WTC11 (cell line): ENCODE data around the gene THRA. TPM values are rescaled to one million over a fixed set of nuclear protein-coding genes. Genes with fewer than 3 reads are reported as not detected.

Experiments
- ATAC-seq: fragments of 200-7000 bp; cut with Tn5 transposase; 2 replicates; pipeline ENCODE4 v1.10.0; 2021; ENCODE audit warnings: mild to moderate bottlenecking, moderate library complexity
- CTCF ChIA-PET: fragments of 300-600 bp; sonication (Branson Sonifier 250); formaldehyde crosslinking; loops from one replicate; lab custom pipeline; 2021; ENCODE audit warnings: antibody characterized with exemption; lab: Charles Lee
- POLR2A ChIA-PET: fragments of 350-600 bp; sonication (Branson Sonifier 250); formaldehyde crosslinking; loops from one replicate; lab custom pipeline; 2021; ENCODE audit warnings: antibody characterized with exemption; lab: Charles Lee
- DNase-seq: peaks from one replicate; pipeline ENCODE4 v3.0.0; 2021; ENCODE audit warnings: low spot score
- H3K27ac Mint-ChIP-seq: 2 replicates; pipeline ENCODE4 v1.8.0; 2021; ENCODE audit warnings: mixed read lengths
- H3K27me3 Mint-ChIP-seq: 2 replicates; pipeline ENCODE4 v1.8.0; 2021; ENCODE audit warnings: low read depth, mild to moderate bottlenecking, moderate library complexity, mixed read lengths
- H3K36me3 Mint-ChIP-seq: 2 replicates; pipeline ENCODE4 v1.8.0; 2021; ENCODE audit warnings: mixed read lengths
- H3K4me1 Mint-ChIP-seq: 2 replicates; pipeline ENCODE4 v1.8.0; 2022; ENCODE audit warnings: mixed read lengths
- H3K4me3 Mint-ChIP-seq: 2 replicates; pipeline ENCODE4 v1.8.0; 2021; ENCODE audit warnings: mild to moderate bottlenecking, moderate library complexity, mixed read lengths
- H3K9me3 Mint-ChIP-seq: 2 replicates; pipeline ENCODE4 v1.8.0; 2021; ENCODE audit warnings: mixed read lengths
- CBFB ChIP-seq: sonication (generic); formaldehyde crosslinking; IDR thresholded peaks from 2 replicates; pipeline ENCODE4 v1.8.1; 2022; ENCODE audit warnings: mild to moderate bottlenecking, low read depth, missing genetic modification reagents
- CREB1 ChIP-seq: sonication (generic); formaldehyde crosslinking; IDR thresholded peaks from 2 replicates; pipeline ENCODE4 v1.8.0; 2023; ENCODE audit warnings: mild to moderate bottlenecking, missing genetic modification reagents
- E2F1 ChIP-seq: sonication (generic); formaldehyde crosslinking; IDR thresholded peaks from 2 replicates; pipeline ENCODE4 v1.8.0; 2022; ENCODE audit warnings: mild to moderate bottlenecking, missing genetic modification reagents
- E2F5 ChIP-seq: sonication (generic); formaldehyde crosslinking; IDR thresholded peaks from 2 replicates; pipeline ENCODE4 v1.8.1; 2022; ENCODE audit warnings: mild to moderate bottlenecking, moderate library complexity, missing genetic modification reagents
- EMX1 ChIP-seq: fragments of 250-450 bp; sonication (Bioruptor Pico); IDR thresholded peaks from 2 replicates; pipeline ENCODE4 v1.8.0; 2021; ENCODE audit warnings: mild to moderate bottlenecking
- ERG ChIP-seq: fragments of 250-450 bp; sonication (Bioruptor Pico); IDR thresholded peaks from 2 replicates; pipeline ENCODE4 v1.8.0; 2021; ENCODE audit warnings: mild to moderate bottlenecking
- GTF2I ChIP-seq: fragments of 250-450 bp; sonication (Bioruptor Pico); conservative IDR thresholded peaks from 2 replicates; pipeline ENCODE4 v1.4.0; 2021; ENCODE audit warnings: mild to moderate bottlenecking
- HMGA2 ChIP-seq: fragments of 250-450 bp; sonication (Bioruptor Pico); IDR thresholded peaks from 2 replicates; pipeline ENCODE4 v1.4.0; 2021; ENCODE audit warnings: mild to moderate bottlenecking, moderate library complexity
- HMGXB4 ChIP-seq: sonication (generic); formaldehyde crosslinking; IDR thresholded peaks from 2 replicates; pipeline ENCODE4 v1.8.1; 2023; ENCODE audit warnings: mild to moderate bottlenecking, moderate library complexity, missing genetic modification reagents
- MLX ChIP-seq: sonication (generic); formaldehyde crosslinking; IDR thresholded peaks from 2 replicates; pipeline ENCODE4 v1.8.1; 2023; ENCODE audit warnings: mild to moderate bottlenecking, missing genetic modification reagents, moderate library complexity
- NFYB ChIP-seq: sonication (generic); formaldehyde crosslinking; conservative IDR thresholded peaks from 2 replicates; pipeline ENCODE4 v1.8.0; 2022; ENCODE audit warnings: low read depth, missing genetic modification reagents
- PRRX2 ChIP-seq: fragments of 250-450 bp; sonication (Bioruptor Pico); IDR thresholded peaks from 2 replicates; pipeline ENCODE4 v1.8.0; 2021; ENCODE audit warnings: mild to moderate bottlenecking
- SOX15 ChIP-seq: fragments of 250-450 bp; sonication (Bioruptor Pico); IDR thresholded peaks from 2 replicates; pipeline ENCODE4 v1.9.0; 2021; ENCODE audit warnings: mild to moderate bottlenecking
- STAT6 ChIP-seq: sonication (generic); formaldehyde crosslinking; conservative IDR thresholded peaks from 2 replicates; pipeline ENCODE4 v1.8.1; 2023; ENCODE audit warnings: mild to moderate bottlenecking, low read depth, missing genetic modification reagents, moderate library complexity
- TCF7 ChIP-seq: sonication (generic); formaldehyde crosslinking; IDR thresholded peaks from 2 replicates; pipeline ENCODE4 v1.8.0; 2022; ENCODE audit warnings: mild to moderate bottlenecking, low read depth, missing genetic modification reagents, moderate library complexity
- ZNF425 ChIP-seq: fragments of 250-450 bp; sonication (Bioruptor Pico); conservative IDR thresholded peaks from 2 replicates; pipeline ENCODE4 v1.9.0; 2021; ENCODE audit warnings: mild to moderate bottlenecking
- ZNF671 ChIP-seq: fragments of 250-450 bp; sonication (Bioruptor Pico); IDR thresholded peaks from 2 replicates; pipeline ENCODE4 v1.8.0; 2021; ENCODE audit warnings: mild to moderate bottlenecking
- ZSCAN18 ChIP-seq: fragments of 250-450 bp; sonication (Bioruptor Pico); IDR thresholded peaks from 2 replicates; pipeline ENCODE4 v2.1.2; 2022; ENCODE audit warnings: mild to moderate bottlenecking, moderate library complexity
- total RNA-seq: library from RNA; stranded (reverse); gene quantifications from 3 replicates; pipeline ENCODE4 v1.2.3, GENCODE V29; 2021

Gene THRA
- total RNA-seq, 1 experiment from 2014 or later: 15.9 TPM

GRCh38 chr17:40094874-40095273 is 32.1 kb downstream of the THRA start (continued):
- TF ChIP-seq ZNF425 (CRISPR knock-in tag) (no peak), HMGXB4 (CRISPR knock-in tag) (no peak), CREB1 (no peak), NFYB (CRISPR knock-in tag) (no peak)

GRCh38 chr17:40095351-40095943 is 32.7 kb downstream of the THRA start:
- Mint-ChIP-seq H3K4me3 (no peak overlapping the region), H3K4me1 (peaks cover 35% of the 10 kb centered on the region), H3K36me3 (peaks cover 29% of the 10 kb centered on the region), H3K9me3 (no peaks in the 10 kb centered on the region), H3K27ac (no peak overlapping the region), H3K27me3 (peaks cover 22% of the 10 kb centered on the region)
- ATAC-seq (no peak), DNase-seq (no peak)
- CTCF ChIA-PET: interaction anchor here (0.8 to 3.0 kb wide), 2 partner anchors 9 to 17 kb away, joined by 3 to 11 read pairs; no protein-coding TSS in a partner anchor
- POLR2A ChIA-PET: no interaction called here
- TF ChIP-seq CREB1 (no peak), ZNF671 (CRISPR knock-in tag) (no peak), HMGA2 (CRISPR knock-in tag) (no peak), MLX (no peak), ERG (no peak), EMX1 (no peak), SOX15 (no peak), PRRX2 (no peak)

GRCh38 chr17:40095944-40096791 is 33.4 kb downstream of the THRA start:
- Mint-ChIP-seq H3K27ac (no peak overlapping the region), H3K9me3 (no peaks in the 10 kb centered on the region), H3K27me3 (peaks cover 29% of the 10 kb centered on the region)
- POLR2A ChIA-PET: no interaction called here
- CTCF ChIA-PET: interaction anchor here (8.1 kb wide), 1 partner anchor 16 kb away, joined by 185 read pairs; no protein-coding TSS in a partner anchor
- ATAC-seq: no peak
- TF ChIP-seq E2F1 (CRISPR knock-in tag) (no peak), TCF7 (CRISPR knock-in tag) (no peak), ZSCAN18 (no peak), E2F5 (CRISPR knock-in tag) (no peak), CBFB (no peak), EMX1 (no peak), GTF2I (CRISPR knock-in tag) (no peak), STAT6 (CRISPR knock-in tag) (no peak)
- TF ChIP-seq, all 79 proteins: peak for 0
- H3K36me3 Mint-ChIP-seq: peaks cover 29% of the 10 kb centered on the region
- DNase-seq: no peak
- no peak overlapping the region for H3K4me3 Mint-ChIP-seq
- peaks cover 40% of the 10 kb centered on the region for H3K4me1 Mint-ChIP-seq
